Mononuclear cell (primary cell): ENCODE data around the gene CXCL9. TPM values are rescaled to one million over a fixed set of nuclear protein-coding genes. Genes with fewer than 3 reads are reported as not detected.
"Not testable (repeated sequence)": the region's sequence is repeated elsewhere in the genome, so short reads cannot be mapped to it uniquely, and the experiment has no call there.

ENCODE experiments used
- H3K27me3 ChIP-seq: 2 replicates; pipeline ENCODE4 v1.6.0; 2011; ENCODE audit warnings: low read length, control low read depth; ENCODE audit not compliant: insufficient read depth
- H3K4me1 ChIP-seq: 2 replicates; pipeline ENCODE4 v1.5.1; 2011; ENCODE audit warnings: mild to moderate bottlenecking, low read length, control low read depth; ENCODE audit not compliant: insufficient read depth
- H3K4me3 ChIP-seq: 2 replicates; pipeline ENCODE4 v1.5.1; 2011; ENCODE audit warnings: mild to moderate bottlenecking, low read length, moderate library complexity
- H3K9me3 ChIP-seq: 2 replicates; pipeline ENCODE4 v1.5.1; 2011; ENCODE audit warnings: low read depth, mild to moderate bottlenecking, control low read depth, low read length
- total RNA-seq: library from RNA; depleted of rRNA; stranded (reverse); fragments of >200 nt; gene quantifications from one replicate; pipeline ENCODE4 v1.2.3, GENCODE V29; 2012

The CXCL9 gene
- total RNA-seq = 0.52 TPM

DNA sequence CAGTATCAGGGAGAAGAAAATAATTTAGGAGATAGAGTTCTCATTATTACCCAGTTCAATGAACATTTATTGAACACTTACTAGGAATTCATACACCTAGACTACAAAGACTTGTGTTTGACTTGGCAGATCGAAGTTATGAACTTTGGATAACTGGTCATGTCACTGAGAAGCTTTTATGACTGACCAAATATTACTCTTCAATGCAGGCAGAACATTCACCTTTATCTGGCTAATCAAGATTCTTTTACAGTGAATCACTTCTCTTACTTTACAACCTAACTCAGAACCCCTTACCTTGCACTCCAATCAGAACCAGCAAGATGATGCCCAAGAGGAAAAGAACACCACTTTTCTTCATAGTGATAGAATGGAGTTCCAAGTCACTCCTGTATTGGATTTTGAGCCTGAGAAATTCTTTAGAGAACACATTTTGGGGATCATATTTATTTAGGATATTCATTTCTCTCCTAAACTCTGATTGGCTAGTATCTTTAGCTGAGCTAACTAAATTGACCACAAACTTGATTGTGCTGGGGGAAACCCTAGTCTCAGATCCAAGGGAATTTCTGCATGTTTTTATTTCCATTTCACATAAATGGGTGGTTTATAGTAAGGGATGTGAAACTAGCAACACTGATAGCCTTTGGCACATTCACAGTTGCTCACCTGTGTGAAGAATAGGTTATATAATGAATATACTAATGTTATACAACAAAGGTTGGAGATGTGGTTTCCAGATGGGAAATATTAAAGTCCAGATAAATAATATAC, at the start of gene CXCL9:
Gene CXCL9 (minus strand): TSS at position 421 of the 774 bp plus-strand sequence. CDS start 60 bp downstream, at position 361.
- Histone ChIP-seq H3K4me1 (peaks cover 17% of the 10 kb centered on the region), H3K27me3 (no peaks in the 10 kb centered on the region), H3K9me3 (no peaks in the 10 kb centered on the region), H3K4me3 (no peak within 1 kb of the TSS)

DNA sequence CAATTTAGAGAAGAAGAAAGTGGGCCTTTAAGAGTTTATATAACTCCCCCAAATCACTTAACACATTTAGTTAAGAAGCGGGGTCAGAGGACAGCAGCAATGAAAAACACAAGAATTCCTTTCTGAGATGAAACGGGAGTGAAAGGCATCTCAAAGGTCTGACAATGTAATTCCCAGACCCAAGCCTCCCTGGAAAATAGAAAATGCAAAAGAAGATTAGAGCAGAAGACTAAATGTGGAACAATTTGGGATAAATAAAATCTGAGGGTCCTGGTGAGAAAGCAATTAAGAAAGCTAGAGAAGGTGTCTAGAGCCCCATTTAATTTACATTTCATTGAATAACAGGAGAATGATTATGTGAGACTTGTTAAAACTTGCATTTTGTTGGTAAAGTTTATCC, 48.1 kb upstream of the CXCL9 start:
- no peak overlapping the region for H3K4me3 ChIP-seq
- no peaks in the 10 kb centered on the region for H3K27me3 ChIP-seq
- H3K9me3 ChIP-seq = no peaks in the 10 kb centered on the region
- peaks cover 11% of the 10 kb centered on the region for H3K4me1 ChIP-seq

DNA sequence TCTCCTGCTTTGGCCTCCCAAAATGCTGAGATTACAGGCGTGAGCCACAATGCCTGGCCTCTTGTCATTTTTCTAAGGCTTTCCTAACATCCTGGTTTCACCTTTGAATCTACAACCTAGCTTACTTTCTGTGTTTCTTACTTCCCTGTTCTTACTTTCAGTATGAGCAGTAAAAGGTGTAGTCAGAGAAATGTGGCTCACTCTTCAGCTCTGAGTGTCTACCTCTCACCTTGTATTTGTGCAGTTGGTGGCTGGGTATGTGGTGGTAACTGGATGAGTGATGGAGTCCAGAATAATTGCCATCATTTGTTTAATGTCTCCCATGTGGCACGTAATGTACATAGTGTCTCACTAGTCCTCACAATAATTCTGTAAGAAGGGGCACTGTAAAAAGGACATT, 47.7 kb upstream of the CXCL9 start:
- H3K9me3 ChIP-seq = no peaks in the 10 kb centered on the region
- H3K4me1 ChIP-seq = peaks cover 7% of the 10 kb centered on the region
- no peaks in the 10 kb centered on the region for H3K27me3 ChIP-seq

DNA sequence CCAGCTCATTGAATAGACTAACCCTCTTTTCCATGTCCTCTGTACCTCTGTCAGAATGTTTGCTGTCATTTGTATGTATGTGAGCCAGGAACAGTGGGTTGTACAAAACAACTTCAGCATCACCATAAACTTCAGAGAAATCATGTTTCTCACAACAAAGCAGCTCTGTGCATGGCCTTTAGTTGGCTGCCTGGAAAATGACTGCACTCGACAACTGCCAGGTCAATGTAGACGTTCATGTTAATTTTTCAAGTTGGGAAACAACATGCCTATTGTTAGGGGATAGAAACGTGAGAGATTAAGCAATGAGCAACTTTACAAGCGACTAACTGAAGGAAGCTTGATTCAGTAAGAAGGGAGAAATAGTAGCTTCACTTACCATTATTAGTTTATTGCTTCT, 46.4 kb upstream of the CXCL9 start:
- peaks cover 7% of the 10 kb centered on the region for H3K4me1 ChIP-seq
- no peaks in the 10 kb centered on the region for H3K27me3 ChIP-seq
- no peaks in the 10 kb centered on the region for H3K9me3 ChIP-seq
- no peak overlapping the region for H3K4me3 ChIP-seq

More for the DNA sequence above, 47.7 kb upstream of the CXCL9 start:
- H3K4me3 ChIP-seq = no peak overlapping the region

DNA sequence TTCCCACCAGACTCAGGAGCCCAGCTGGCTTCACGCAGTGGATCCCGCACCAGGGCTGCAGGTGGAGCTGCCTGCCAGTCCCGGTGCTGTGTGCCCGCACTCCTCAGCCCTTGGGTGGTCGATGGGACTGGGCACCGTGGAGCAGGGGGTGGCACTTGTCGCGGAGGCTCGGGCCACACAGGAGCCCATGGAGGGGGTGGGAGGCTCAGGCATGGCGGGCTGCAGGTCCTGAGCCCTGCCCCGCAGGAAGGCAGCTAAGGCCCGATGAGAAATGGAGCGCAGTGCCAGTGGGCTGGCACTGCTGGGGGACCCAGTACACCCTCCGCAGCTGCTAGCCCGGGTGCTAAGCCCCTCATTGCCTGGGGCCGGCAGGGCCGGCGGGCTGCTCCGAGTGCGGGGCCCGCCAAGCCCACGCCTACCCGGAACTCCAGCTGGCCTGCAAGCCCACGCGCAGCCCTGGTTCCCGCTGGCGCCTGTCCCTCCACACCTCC, 43.3 kb upstream of the CXCL9 start:
- not testable (repeated sequence) for H3K9me3 ChIP-seq, H3K4me3 ChIP-seq, H3K4me1 ChIP-seq, H3K27me3 ChIP-seq

DNA sequence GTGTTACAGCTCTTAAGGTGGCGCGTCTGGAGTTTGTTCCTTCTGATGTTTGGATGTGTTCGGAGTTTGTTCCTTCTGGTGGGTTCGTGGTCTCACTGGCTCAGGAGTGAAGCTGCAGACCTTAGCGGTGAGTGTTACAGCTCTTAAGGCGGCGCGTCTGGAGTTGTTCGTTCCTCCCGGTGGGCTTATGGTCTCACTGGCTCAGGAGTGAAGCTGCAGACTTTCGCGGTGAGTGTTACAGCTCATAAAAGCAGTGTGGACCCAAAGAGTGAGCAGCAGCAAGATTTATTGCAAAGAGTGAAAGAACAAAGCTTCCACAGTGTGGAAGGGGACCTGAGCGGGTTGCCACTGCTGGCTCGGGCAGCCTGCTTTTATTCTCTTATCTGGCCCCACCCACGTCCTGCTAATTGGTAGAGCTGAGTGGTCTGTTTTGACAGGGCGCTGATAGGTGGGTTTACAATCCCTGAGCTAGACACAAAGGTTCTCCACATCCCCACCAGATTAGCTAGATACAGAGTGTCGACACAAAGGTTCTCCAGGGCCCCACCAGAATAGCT, 42.6 kb upstream of the CXCL9 start:
- not testable (repeated sequence) for H3K9me3 ChIP-seq, H3K4me3 ChIP-seq, H3K4me1 ChIP-seq, H3K27me3 ChIP-seq

DNA sequence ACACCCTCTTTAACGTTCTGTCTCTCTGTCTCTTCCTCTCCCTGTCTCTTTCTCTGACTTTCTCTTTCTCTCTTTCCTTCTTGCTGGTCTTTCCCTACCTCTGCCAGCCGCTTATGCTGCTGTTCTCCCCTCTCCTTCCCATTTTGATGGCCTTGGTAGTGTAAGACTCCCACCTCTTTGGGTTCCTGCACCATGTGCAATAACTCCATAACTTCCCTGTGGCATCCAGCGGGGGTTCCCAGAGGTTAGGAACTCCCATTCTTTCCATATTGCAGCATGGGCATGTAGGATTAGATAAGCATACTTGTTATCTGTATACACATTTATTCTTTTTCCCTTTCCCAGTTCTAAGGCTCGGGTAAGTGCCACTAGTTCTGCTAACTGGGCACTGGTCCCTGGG, 37.4 kb upstream of the CXCL9 start:
- not testable (repeated sequence) for H3K4me3 ChIP-seq, H3K4me1 ChIP-seq, H3K27me3 ChIP-seq, H3K9me3 ChIP-seq

DNA sequence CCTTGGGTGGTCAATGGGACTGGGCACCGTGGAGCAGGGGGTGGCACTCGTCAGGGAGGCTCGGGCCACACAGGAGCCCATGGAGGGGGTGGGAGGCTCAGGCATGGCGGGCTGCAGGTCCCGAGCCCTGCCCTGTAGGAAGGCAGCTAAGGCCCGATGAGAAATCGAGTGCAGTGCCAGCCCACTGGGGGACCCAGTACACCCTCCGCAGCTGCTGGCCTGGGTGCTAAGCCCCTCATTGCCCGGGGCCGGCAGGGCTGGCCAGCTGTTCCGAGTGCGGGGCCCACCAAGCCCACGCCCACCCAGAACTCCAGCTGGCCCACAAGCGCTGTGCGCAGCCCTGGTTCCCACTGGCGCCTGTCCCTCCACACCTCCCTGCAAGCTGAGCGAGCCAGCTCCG, 36.0 kb upstream of the CXCL9 start:
- H3K27me3 ChIP-seq, H3K9me3 ChIP-seq, H3K4me3 ChIP-seq, H3K4me1 ChIP-seq: not testable (repeated sequence)

DNA sequence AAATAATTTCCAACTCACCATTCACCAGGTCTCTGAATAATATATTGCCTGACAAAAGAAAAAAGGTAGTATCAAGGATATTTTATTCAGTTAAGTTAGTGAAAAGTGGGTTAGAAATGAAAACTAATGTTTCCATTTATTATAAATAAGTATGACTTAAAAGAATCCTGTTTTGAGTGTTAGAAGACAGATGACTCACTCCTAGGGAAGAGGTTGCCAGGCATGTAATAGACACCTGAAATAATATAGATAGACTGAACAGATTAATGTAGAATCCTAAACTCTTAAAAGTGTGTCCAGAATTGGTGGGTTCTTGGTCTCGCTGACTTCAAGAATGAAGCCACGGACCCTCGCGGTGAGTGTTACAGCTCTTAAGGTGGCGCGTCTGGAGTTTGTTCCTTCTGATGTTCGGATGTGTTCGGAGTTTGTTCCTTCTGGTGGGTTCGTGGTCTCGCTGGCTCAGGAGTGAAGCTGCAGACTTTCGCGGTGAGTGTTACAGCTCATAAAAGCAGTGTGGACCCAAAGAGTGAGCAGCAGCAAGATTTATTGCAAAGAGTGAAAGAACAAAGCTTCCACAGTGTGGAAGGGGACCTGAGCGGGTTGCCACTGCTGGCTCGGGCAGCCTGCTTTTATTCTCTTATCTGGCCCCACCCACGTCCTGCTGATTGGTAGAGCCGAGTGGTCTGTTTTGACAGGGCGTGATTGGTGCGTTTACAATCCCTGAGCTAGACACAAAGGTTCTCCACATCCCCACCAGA, 35.1 kb upstream of the CXCL9 start:
- H3K4me3 ChIP-seq, H3K27me3 ChIP-seq, H3K9me3 ChIP-seq, H3K4me1 ChIP-seq: not testable (repeated sequence)

DNA sequence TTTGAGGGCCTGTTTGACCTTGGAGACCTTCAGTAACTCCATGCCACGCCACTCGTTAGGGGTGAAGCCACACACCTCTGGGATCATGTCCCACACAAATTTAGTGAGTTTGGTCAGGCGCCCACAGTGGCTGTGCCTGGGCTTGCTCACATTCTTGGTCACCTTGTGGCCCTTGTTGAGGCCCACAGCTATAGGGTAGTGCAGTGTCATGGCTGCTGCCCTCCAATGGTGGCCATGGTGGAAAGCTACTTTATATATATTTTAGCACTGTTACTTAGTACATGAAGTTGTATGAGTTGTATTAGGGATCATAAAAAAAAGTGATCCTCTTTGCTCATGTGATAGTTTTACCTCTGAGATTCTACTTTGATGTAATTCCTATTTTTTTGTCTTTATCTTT, 29.5 kb upstream of the CXCL9 start:
- Histone ChIP-seq H3K9me3 (no peaks in the 10 kb centered on the region), H3K4me3 (no peak overlapping the region), H3K4me1 (peaks cover 4% of the 10 kb centered on the region), H3K27me3 (no peaks in the 10 kb centered on the region)

DNA sequence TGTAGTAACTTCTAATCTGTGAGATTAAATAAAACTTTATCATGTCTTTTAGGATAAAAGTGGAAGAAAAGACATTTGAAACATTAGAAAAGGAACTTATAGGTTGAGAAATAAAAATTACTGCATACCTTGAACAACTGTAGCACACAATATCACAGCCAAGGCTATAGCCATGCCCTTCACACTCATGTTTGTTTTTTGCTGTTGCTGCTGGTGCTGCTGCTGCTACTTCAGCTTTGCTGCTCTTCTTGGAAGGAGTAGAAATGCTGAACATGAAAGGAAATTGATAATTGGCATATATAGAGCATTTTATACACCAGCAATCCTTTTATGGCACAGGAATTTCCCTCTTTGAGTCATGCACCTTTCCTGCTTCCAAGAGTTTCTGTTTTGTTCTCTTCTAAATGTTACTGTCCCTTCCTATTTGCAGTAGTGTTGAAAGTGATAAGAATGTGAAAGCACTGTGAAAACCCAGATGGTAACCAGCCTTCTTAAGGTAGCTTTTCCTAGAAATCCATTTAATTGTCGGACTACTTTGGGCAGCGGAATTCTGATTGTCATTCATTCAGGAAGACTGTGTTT, 28.6 kb upstream of the CXCL9 start, which contains the start of gene CXCL11:
Gene CXCL11 (minus strand): TSS at position 272 of the 582 bp plus-strand sequence. CDS start 83 bp downstream, at position 189.
- no peaks in the 10 kb centered on the region for H3K9me3 ChIP-seq
- H3K4me1 ChIP-seq = peaks cover 4% of the 10 kb centered on the region
- H3K4me3 ChIP-seq = no peak within 1 kb of the TSS
- no peaks in the 10 kb centered on the region for H3K27me3 ChIP-seq

DNA sequence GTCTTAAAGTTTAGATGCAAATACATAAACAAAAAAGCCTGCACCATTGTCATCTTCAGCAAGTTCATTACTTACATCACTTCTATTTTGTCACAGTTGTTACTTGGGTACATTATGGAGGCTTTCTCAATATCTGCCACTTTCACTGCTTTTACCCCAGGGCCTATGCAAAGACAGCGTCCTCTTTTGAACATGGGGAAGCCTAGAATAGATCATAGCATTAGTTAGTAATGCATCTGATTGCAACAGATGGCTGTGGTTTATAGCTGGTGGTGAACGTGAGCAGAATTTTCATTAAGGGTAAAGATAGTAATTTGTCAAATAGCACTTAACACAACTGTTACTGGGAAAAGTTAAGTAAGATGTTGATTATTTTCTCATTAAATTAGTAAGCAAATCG, 27.8 kb upstream of the CXCL9 start:
- Histone ChIP-seq H3K4me3 (no peak overlapping the region), H3K27me3 (no peaks in the 10 kb centered on the region), H3K4me1 (peaks cover 4% of the 10 kb centered on the region)

DNA sequence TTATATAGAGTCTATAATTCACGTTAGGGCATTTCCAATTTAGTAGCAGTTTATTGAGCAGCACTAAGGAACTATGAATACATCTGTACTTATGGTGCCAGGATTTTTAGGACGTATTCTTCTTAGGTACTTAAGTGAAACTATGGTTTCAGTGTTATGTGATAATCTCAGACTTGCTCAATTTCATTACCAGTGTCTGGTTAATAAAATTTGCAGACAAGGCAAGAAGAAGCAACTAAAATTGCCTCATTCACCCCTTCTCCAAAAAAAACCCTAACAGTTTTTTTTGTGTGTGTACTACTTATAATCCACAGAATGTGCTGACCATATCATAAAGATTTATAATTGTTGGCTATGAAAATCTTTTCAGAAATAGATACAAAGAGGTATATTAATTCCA, 22.0 kb upstream of the CXCL9 start:
- Histone ChIP-seq H3K27me3 (no peaks in the 10 kb centered on the region), H3K4me1 (peaks cover 9% of the 10 kb centered on the region), H3K4me3 (no peak overlapping the region), H3K9me3 (no peaks in the 10 kb centered on the region)

More for the DNA sequence above, 27.8 kb upstream of the CXCL9 start:
- no peaks in the 10 kb centered on the region for H3K9me3 ChIP-seq

DNA sequence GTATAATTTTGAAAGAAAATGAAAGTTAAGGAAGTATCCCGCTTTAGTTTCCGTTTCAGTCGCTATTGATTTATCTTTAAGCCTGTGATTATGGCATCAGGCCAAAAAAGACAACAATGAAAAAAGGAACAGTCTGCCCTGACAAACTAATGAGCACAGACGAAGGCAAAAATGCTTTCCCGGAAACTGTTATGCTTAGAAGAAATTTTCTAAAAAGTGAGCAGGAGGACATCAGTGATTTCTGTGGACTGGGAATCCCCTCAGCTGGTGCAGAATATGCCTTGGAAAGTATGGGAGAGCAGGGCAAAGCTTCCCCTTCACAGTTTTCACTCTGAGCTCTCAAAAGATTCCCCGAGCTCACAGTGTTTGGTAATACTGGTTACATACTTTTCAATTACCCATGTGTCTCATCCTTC, 21.0 kb upstream of the CXCL9 start:
- Histone ChIP-seq H3K4me1 (peaks cover 13% of the 10 kb centered on the region), H3K27me3 (no peaks in the 10 kb centered on the region), H3K4me3 (no peak overlapping the region)

DNA sequence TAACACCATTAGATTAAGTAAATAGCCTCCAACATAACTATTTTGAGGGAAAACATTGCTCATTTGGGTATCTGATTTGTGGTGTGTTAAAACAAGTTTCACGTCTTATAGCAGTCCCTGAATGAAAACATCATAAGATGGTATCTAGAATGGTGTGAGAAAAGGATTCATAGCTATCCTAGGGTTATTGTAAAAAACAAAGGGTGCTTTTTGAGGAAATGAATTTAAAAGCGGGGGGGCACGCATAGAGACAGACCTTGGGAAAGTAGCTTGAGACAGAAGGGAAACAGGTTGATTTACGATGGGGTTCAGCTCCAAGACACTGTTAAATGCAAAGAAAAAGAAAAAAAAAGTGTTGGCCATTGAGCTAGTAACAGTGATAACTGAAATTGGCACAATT, 16.8 kb upstream of the CXCL9 start:
- Histone ChIP-seq H3K27me3 (no peaks in the 10 kb centered on the region), H3K4me3 (no peak overlapping the region), H3K4me1 (peaks cover 20% of the 10 kb centered on the region), H3K9me3 (no peaks in the 10 kb centered on the region)

More for the DNA sequence above, 21.0 kb upstream of the CXCL9 start:
- no peaks in the 10 kb centered on the region for H3K9me3 ChIP-seq
